Activated T-cell treated with anti-CD3 and anti-CD28 coated beads, Interleukin-2, amount 50 U/mL, for 4 hours (primary cell): ENCODE data around the gene SUCLA2. TPM values are rescaled to one million over a fixed set of nuclear protein-coding genes. Genes with fewer than 3 reads are reported as not detected.
"Not testable (repeated sequence)": the region's sequence is repeated elsewhere in the genome, so short reads cannot be mapped to it uniquely, and the experiment has no call there.

Experiments used
- ATAC-seq, 2 donors: fragments of 200-7000 bp; cut with Tn5 transposase; one replicate each; pipeline ENCODE4 v1.10.0; 2021
- DNase-seq: peaks from one replicate; pipeline ENCODE4 v3.0.0-alpha.2; 2020
- H3K27me3 Mint-ChIP-seq: one replicate; pipeline ENCODE4 v1.8.0; 2021; ENCODE audit warnings: low read depth, mixed read lengths
- H3K36me3 Mint-ChIP-seq: one replicate; pipeline ENCODE4 v1.8.0; 2022; ENCODE audit warnings: mixed read lengths; ENCODE audit not compliant: insufficient read depth
- H3K4me1 Mint-ChIP-seq: one replicate; pipeline ENCODE4 v1.8.0; 2021; ENCODE audit warnings: low read depth, mixed read lengths
- H3K4me3 Mint-ChIP-seq: one replicate; pipeline ENCODE4 v1.8.0; 2021; ENCODE audit warnings: mild to moderate bottlenecking, moderate library complexity, mixed read lengths
- H3K9me3 Mint-ChIP-seq: one replicate; pipeline ENCODE4 v1.8.0; 2021; ENCODE audit warnings: mixed read lengths
- total RNA-seq, 3 donors: library from RNA; stranded (reverse); gene quantifications; one replicate each; pipeline ENCODE4 v1.2.1, GENCODE V29; 2021

The SUCLA2 gene
- total RNA-seq, 3 donors from 2014 or later = 36.0 to 37.4 (median 36.5) TPM

DNA sequence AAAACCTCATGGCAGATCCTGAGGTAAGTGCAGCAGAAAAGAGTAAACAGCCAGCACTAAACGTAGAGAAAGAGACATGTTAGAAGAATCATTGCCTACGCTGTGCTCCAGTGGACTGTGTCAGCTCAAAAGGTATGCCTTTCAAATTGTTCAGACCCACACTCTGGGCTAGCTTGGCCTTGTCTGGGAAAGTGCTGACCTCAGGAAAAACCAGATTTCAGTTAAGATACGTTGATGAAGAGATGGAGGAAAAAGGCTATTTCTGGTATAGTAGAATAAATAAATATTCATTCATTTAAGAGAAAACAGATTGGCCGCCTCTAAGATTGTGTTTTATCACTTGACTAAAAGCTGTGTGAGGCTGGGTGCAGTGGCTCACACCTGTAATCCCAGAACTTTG lies 9.6 kb upstream of the SUCLA2 start:
- no peaks in the 10 kb centered on the region for H3K27me3 Mint-ChIP-seq
- no peaks in the 10 kb centered on the region for H3K4me1 Mint-ChIP-seq
- no peak overlapping the region for H3K4me3 Mint-ChIP-seq
- no peaks in the 10 kb centered on the region for H3K9me3 Mint-ChIP-seq
- DNase-seq (no peak), ATAC-seq (no peak)
- H3K36me3 Mint-ChIP-seq = peaks cover 17% of the 10 kb centered on the region

DNA sequence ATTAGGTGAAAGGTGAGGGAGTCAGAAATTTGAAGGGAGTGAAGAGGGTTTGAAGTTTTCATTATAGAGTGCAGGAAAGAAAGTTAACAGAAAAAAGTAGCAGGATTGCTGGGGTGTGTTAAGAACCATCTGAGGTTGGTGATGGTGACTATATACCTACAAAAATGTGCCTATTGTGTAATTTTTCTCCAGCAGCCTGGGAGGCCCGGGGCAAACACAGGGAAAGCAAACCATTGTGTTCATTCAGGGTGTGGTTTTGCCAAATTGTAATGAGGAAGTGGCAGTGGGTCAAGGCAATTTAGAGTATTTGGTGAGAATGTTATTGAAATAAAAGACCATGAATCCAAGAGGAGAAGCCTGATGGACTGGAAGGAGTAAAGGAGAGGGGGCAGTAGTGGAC lies 8.2 kb upstream of the SUCLA2 start:
- H3K36me3 Mint-ChIP-seq = peaks cover 17% of the 10 kb centered on the region
- ATAC-seq (no peak), DNase-seq (no peak)
- H3K27me3 Mint-ChIP-seq = no peaks in the 10 kb centered on the region
- H3K9me3 Mint-ChIP-seq = no peaks in the 10 kb centered on the region
- no peaks in the 10 kb centered on the region for H3K4me1 Mint-ChIP-seq
- H3K4me3 Mint-ChIP-seq = no peak overlapping the region

DNA sequence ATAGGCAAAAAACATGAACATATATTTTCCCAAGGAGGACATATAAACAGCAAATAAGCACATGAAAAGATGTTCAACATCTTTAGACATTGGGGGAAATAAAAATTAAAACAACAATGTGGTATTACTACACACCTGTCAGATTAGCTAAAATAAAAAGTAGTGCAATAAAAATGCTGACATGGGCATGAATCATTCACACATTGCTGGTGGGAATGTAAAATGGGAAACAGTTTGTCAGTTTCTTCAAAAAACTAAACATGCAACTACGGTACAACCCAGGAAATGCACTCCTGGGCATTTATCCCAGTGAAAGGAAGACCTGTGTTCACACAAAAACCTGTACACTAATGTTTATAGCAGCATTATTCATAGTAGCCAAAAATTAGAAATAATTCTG lies 5.3 kb upstream of the SUCLA2 start:
- Mint-ChIP-seq H3K4me3 (no peak overlapping the region), H3K36me3 (peaks cover 8% of the 10 kb centered on the region), H3K27me3 (no peaks in the 10 kb centered on the region), H3K4me1 (peaks cover 5% of the 10 kb centered on the region), H3K9me3 (no peaks in the 10 kb centered on the region)
- DNase-seq (no peak), ATAC-seq (no peak)

DNA sequence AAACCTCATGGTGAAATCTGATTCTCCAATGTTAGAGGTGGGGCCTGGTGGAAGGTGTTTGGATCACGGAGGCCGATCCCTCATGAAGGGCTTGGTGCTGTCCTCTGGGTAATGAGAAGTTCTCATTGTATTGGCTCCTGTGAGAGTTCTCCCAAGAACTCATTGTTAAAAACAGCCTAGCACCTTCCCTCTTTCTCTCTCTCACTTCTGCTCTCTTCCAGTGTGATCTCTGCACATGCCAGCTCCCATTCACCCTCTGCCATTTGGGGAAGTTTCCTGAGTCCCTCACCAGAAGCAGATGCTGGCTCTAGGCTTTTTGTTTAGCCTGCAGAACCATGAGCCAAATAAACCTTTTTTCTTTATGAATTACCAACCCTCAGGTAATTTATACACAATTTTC lies 3.1 kb upstream of the SUCLA2 start:
- no peak for DNase-seq
- H3K36me3 Mint-ChIP-seq = peaks cover 4% of the 10 kb centered on the region
- no peaks in the 10 kb centered on the region for H3K27me3 Mint-ChIP-seq
- no peak overlapping the region for H3K4me3 Mint-ChIP-seq
- no peak for ATAC-seq
- H3K4me1 Mint-ChIP-seq = peaks cover 17% of the 10 kb centered on the region
- no peaks in the 10 kb centered on the region for H3K9me3 Mint-ChIP-seq

DNA sequence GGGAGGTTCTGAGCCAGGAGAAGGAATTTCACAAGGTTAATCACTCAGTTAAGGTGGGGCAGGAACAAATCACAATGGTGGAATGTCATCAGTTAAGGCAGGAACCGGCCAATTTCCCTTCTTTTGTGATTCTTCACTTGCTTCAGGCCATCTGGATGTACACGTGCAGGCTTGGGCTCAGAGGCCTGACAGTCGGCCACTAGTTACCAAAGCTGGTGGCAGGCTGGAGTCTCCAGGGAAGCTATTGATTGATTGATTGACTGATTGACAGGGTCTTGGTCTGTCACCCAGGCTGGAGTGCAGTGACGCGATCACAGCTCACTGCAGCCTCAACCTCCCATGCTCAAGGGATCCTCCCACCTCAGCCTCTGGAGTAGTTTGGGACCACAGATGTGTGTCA lies 926 bp upstream of the SUCLA2 start:
- Mint-ChIP-seq H3K4me1 (peaks cover 29% of the 10 kb centered on the region), H3K4me3 (peak overlapping the region; percentile 96)
- not testable (repeated sequence) for H3K36me3 Mint-ChIP-seq, ATAC-seq, DNase-seq, H3K27me3 Mint-ChIP-seq, H3K9me3 Mint-ChIP-seq

DNA sequence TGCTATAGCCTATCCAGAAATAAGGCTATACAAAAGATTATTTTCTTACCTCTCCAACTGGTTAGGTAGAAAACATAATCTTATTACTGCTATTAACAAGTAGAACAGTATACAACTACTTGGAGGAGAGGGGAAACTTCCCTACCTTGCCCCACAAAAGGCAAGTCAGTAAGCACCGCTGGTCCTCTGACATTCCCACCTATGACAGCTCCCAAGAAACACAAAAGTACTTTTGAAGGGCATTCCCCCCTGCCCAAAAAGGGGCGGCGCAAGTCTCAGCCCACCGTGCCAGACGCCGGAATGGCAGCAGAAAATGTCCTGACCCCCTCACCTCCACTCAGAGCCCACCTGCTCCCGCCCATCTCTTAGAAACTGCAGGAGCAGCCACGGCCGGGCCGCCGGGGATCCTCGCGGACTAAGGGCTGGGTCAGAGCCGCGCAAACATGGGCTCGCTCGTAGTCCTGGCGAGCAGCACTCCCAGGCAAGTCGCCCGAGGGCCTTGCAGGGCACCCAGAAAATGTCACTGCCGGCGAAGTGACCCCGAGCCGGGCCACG lies 437 bp downstream of the SUCLA2 start:
- Mint-ChIP-seq H3K27me3 (no peaks in the 10 kb centered on the region), H3K4me1 (peaks cover 30% of the 10 kb centered on the region), H3K4me3 (peak overlapping the region; percentile 96), H3K36me3 (peaks cover 2% of the 10 kb centered on the region), H3K9me3 (no peaks in the 10 kb centered on the region)
- DNase-seq (no peak), ATAC-seq (peak; percentile 46 to 49)

DNA sequence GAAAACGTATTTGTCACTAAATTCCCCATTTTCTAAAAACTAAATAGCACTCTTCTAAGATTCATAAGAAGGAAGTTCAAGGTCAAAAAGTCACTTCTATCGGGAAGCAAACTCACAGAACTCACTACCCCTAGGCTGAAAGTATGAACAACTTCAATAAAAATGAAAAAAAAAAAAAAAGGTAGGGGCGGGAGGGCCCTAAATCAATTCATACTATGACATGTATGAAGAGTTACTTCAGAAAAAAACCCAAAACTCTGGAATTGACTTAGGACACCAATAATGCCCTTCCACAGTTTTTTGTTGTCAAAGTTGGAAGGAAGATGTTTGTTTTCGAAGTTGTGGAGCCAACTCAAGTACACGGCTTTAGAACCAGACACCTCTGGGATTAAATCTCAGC lies 1.1 kb downstream of the SUCLA2 start:
- Mint-ChIP-seq H3K4me3 (peak overlapping the region; percentile 96), H3K36me3 (peaks cover 3% of the 10 kb centered on the region)

DNA sequence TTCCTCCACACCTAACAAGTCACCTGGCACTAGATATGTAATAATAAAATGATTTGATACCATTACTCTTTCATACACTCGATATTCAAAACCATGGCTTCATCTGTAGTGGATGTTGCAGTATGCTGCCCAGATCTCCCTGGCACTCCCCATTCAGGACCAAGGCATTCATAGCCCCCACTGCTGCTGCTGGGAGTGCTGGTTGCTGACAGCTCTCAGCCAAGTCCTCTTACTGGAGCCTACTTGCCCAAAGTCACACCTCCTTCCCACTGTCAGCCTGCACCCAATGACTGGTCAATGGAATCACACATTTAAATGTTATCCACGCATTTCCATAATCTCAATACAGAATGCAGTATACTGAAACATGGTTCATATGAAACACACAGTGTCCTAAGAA lies 3.7 kb downstream of the SUCLA2 start:
- no peak for DNase-seq
- Mint-ChIP-seq H3K4me3 (peak overlapping the region; percentile 1), H3K4me1 (peaks cover 32% of the 10 kb centered on the region)

More for the DNA sequence above, 1.1 kb downstream of the SUCLA2 start:
- H3K4me1 Mint-ChIP-seq = peaks cover 30% of the 10 kb centered on the region
- DNase-seq (no peak), ATAC-seq (no peak)
- no peaks in the 10 kb centered on the region for H3K27me3 Mint-ChIP-seq
- H3K9me3 Mint-ChIP-seq = no peaks in the 10 kb centered on the region

DNA sequence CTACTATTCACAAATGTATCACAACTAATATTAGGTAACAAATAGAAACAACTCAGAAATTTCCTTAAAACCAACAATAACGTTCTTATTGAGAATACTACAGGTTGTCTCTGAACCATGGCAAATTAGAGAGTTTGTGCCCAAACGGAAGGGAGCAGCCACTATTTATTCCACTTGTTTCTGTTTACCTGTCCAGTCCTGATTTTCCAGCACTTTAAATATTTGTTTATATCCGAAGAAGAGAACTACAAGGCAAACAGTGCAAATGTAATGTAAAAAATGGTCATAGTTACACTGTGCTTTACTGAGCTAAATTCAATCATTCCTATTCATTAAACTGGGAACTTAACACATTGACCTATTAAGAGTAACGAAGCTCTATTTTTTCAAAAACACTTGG lies 9.2 kb downstream of the SUCLA2 start:
- Mint-ChIP-seq H3K4me3 (no peak overlapping the region), H3K4me1 (peaks cover 6% of the 10 kb centered on the region), H3K9me3 (no peaks in the 10 kb centered on the region), H3K36me3 (peaks cover 44% of the 10 kb centered on the region), H3K27me3 (no peaks in the 10 kb centered on the region)
- no peak for DNase-seq
- no peak for ATAC-seq

More for the DNA sequence above, 3.7 kb downstream of the SUCLA2 start:
- Mint-ChIP-seq H3K36me3 (peaks cover 19% of the 10 kb centered on the region), H3K9me3 (no peaks in the 10 kb centered on the region), H3K27me3 (no peaks in the 10 kb centered on the region)
- ATAC-seq = no peak

DNA sequence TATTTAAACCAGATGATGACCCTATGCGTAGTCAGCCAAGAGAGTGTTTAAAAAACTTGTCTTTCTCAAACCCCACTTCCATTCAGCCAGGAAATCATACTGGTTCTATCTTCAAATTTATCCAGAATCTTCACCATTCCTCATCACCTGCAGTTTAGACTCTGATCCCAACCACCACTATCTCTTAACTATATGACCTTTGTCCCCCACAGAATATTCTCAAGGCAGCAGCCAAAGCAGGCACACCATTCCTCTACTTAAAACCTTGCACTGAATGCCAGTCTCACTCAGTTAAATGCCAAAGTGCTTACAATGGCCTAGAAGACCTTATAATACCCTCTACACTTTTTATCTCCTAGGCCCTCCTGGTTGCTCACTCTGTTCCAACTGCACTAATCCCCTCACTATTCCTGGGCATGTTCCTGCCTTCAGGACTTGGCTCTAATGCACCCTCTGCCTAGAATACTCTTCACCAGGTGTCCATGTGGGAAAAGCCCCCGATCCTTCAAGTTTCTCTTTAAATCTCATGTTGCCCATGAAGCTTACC lies 10.1 kb downstream of the SUCLA2 start:
- H3K4me1 Mint-ChIP-seq = peaks cover 6% of the 10 kb centered on the region
- H3K36me3 Mint-ChIP-seq = peaks cover 52% of the 10 kb centered on the region
- H3K9me3 Mint-ChIP-seq = no peaks in the 10 kb centered on the region
- no peaks in the 10 kb centered on the region for H3K27me3 Mint-ChIP-seq
- ATAC-seq (no peak), DNase-seq (no peak)
- no peak overlapping the region for H3K4me3 Mint-ChIP-seq

DNA sequence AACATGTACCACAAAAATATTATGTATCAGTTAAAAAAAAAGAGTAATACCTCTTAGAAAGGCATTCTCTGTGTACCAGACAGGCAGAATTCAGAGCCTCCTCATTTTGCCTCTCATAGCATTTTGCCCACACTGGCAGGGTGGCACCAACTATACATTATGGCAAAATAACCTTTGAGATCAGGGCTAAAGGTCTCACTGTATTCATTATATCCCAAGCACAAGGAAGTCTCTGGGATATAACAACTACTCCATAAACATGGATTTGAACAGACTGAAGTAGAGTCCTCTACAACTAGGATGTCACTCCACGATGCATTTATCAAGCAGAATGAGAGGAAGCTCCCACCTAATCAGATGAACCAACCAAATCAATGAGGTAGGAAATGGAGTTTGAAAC lies 10.6 kb downstream of the SUCLA2 start:
- Mint-ChIP-seq H3K36me3 (peaks cover 57% of the 10 kb centered on the region), H3K4me1 (peaks cover 6% of the 10 kb centered on the region), H3K4me3 (no peak overlapping the region), H3K9me3 (no peaks in the 10 kb centered on the region), H3K27me3 (no peaks in the 10 kb centered on the region)
- DNase-seq = no peak
- no peak for ATAC-seq

DNA sequence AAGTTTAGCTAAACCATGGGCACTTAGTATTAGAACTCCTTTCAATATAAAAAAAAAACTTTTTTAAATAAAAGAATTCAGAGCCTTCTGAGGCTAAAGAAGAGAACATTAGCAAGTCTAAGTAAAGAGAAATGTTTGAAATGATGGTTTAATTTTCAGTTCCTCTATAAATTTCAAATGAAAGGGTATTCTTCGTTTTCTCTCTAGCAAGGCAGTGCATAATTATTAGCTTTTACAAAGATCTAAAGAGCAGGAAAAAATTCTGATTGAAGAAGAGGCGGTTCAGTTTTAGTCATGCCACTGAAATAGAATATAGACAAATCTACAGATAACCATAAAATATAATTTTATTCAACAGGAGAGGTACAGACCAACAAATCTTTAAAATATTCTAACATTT lies 18.0 kb downstream of the SUCLA2 start:
- peaks cover 48% of the 10 kb centered on the region for H3K36me3 Mint-ChIP-seq

DNA sequence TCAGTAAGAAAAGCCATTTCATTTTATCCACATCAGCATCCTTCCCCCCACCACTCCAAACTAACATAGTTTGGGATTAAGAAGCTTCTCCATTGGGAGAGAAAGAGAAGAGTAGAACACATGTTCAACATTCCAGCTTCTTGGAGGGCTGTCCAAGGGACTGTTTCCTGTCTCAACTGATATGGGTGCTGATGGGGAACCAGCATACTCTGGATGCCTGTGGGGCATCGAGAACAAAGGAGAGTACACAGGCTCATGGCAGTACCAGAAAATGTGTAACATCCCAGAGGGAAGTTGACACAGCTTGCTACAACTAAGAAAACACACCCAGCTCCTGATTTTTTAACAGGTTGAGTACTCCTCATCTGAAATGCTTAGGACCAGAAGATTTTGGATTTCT lies 24.7 kb downstream of the SUCLA2 start:
- H3K36me3 Mint-ChIP-seq = peaks cover 57% of the 10 kb centered on the region
- ATAC-seq = no peak

More for the DNA sequence above, 18.0 kb downstream of the SUCLA2 start:
- DNase-seq = no peak
- peaks cover 5% of the 10 kb centered on the region for H3K9me3 Mint-ChIP-seq
- no peak for ATAC-seq
- peaks cover 2% of the 10 kb centered on the region for H3K4me1 Mint-ChIP-seq
- no peaks in the 10 kb centered on the region for H3K27me3 Mint-ChIP-seq
- no peak overlapping the region for H3K4me3 Mint-ChIP-seq

DNA sequence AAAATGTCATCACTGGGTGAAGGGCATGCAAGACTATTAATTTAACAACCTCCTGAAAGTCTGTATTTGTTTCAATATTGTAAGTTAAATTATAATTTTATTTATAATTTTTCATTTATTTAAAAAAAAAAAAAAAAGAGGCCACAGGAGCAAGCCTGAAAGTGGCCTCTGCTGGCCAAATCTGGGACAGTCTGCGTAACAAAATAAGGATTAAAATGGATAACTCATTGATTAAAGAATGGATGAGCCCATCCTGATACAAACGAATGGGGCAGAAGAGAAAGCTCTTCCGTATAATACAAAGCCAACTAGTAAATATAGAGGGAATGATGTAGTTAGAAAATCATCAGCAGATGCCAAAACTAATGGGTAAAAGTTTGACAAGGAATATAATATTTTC lies 36.2 kb downstream of the SUCLA2 start:
- H3K4me3 Mint-ChIP-seq = no peak overlapping the region
- no peaks in the 10 kb centered on the region for H3K27me3 Mint-ChIP-seq
- H3K9me3 Mint-ChIP-seq = peaks cover 7% of the 10 kb centered on the region
- peaks cover 58% of the 10 kb centered on the region for H3K36me3 Mint-ChIP-seq
- DNase-seq (no peak), ATAC-seq (no peak)
- no peaks in the 10 kb centered on the region for H3K4me1 Mint-ChIP-seq

More for the DNA sequence above, 24.7 kb downstream of the SUCLA2 start:
- no peak for DNase-seq
- Mint-ChIP-seq H3K27me3 (no peaks in the 10 kb centered on the region), H3K4me1 (peaks cover 2% of the 10 kb centered on the region), H3K4me3 (no peak overlapping the region), H3K9me3 (peaks cover 17% of the 10 kb centered on the region)

DNA sequence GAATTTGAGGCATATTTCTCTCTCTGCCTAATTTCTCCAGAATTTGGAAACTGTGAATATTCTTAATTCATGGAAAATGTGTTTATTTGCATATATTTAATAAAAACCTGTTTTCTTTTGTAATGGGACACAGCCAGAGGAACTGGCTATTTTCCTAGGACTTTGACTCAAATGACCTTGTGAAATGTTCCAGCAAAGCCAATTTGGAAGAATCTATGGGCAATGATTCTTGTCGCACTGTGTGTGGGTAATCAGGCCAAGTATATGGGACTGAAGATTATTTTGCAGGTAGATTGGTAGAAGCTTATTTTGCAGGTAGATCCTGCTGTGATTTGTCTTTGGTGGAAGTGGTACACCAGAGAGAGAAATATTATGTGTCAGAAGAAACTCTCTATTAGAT lies 38.8 kb downstream of the SUCLA2 start:
- H3K36me3 Mint-ChIP-seq = peaks cover 69% of the 10 kb centered on the region
- no peaks in the 10 kb centered on the region for H3K4me1 Mint-ChIP-seq
- H3K27me3 Mint-ChIP-seq = no peaks in the 10 kb centered on the region
- no peak for DNase-seq
- ATAC-seq = no peak
- H3K4me3 Mint-ChIP-seq = no peak overlapping the region
- H3K9me3 Mint-ChIP-seq = peaks cover 22% of the 10 kb centered on the region
